Stimulated activated CD8-positive, alpha-beta memory T cell treated with anti-CD3 and anti-CD28 coated beads, Interleukin-7, amount 100 ng/mL, for 24 hours (primary cell): Measurements from ENCODE around the gene MC4R.
"Not testable (repeated sequence)": the region's sequence is repeated elsewhere in the genome, so short reads cannot be mapped to it uniquely, and the experiment has no call there.

Experiments used
- DNase-seq: peaks from one replicate; pipeline ENCODE4 v3.0.0-alpha.2; 2020; ENCODE audit warnings: low read depth

Gene MC4R

DNA sequence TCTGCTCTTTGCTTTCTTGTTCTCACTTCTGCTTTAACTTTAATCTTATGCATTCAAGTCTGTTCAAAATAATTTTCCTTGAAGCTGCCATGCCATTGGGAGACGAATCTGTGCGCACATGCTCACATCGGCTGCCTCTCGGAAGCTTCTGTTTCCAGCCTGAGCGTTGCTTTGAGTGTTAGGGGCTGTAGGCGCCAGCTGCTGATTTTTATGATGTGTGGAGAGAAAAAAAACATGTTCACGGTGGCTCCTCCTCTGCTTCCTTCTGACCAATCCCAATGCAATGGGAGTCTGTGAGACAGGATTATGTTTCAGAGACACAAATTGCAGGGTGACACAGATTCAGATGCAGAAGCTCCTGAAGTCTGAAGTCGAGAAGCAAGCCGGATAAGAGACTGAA lies at the start of gene MC4R:
Gene MC4R, minus strand, starts transcription at position 180 of the 400 bp plus-strand sequence. CDS start 426 bp downstream, outside the sequence.
- no peak for DNase-seq

DNA sequence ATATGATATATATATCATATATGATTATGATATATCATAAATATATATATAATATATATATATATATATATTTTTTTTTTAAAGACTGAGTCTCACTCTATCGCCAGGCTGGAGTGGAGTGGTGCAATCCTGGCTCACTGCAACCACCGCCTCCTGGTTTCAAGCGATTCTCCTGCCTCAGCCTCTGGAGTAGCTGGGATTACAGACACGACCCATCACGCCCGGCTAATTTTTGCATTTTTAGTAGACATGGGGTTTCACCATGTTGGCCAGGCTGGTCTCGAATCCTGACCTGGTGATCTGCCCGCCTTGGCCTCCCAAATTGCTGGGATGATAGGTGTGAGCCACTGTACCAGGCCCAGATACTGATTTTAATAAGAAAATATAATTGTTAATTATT lies 49.7 kb upstream of the MC4R start:
- DNase-seq: not testable (repeated sequence)

DNA sequence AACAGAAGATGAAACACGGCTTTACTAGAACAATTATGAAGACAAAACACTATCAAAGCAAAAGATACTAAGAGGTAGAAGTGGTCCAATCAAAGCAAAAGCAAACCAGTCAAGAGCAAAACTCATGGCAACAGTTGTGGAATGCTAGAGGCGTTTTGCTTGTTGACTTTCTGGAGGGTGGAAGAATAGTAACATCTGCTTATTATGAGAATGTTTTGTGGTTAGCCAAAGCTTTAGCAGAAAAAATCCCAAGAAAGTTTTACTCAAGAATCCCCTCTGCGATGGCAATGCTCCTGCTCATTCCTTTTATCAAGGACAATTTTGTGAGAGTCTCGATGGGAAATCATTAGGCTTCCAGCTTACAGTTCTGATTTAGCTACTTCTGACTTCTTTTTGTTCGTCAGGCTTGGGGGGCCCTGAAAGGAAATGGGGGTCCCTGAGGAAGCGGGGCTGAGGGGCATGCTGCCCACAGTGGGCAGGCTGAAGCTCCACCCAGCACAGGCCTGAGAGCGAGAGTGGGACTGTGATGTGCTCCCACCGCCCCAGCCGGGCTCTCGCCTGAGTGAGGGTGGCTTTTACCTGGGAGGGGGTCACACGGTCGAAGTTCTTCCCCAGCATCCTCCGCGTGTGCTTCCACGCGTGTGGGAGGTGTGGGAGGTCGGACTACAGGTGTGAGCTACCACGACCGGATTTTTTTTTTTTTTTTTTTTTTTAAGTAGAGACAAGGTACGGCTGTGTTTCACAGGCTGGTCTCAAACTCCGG lies 49.0 kb upstream of the MC4R start:
- DNase-seq: no peak

DNA sequence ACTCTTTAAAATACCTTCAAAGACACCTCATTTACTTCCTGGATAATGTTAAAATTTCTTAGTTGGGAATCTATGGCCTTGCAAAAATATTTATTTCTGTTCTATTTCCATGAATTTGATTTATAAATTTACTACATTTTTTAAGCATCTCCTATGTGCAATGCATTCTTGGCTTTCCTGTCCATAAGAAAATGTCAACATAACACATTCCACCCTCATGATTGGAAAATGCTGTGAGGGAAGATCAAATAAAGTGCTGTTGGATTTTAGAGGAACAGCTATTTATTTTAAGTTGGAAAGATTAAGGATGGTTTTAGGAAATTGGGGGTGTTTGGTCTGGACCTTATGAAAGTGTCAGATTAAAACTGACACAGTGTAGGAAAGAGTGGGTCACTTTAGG lies 45.4 kb upstream of the MC4R start:
- DNase-seq: no peak

DNA sequence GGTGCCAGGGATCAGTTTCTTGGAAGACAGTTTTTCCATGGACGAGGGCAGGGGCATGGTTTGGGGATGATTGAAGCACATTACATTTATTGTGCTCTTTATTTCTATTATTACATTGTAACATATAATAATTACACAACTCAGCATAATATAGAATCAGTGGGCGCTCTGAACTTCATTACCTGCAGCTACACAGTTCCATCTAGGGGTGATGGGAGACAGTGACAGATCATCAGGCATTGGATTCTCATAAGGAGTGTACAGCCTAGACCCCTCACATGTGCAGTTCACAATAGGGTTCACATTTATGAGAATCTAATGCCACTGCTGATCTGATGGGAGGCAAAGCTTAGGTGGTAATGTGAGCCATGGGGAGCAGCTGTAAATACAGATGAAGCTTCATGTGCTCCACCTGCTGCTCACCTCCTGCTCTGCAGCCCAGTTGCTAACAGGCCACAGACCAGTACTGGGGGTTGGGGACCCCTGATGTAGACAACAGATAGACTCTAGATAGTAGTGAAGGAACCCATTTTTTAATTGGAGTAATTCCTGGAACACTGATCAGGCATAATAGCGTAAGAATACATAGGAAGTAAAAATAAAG lies 41.5 kb upstream of the MC4R start:
- no peak for DNase-seq

DNA sequence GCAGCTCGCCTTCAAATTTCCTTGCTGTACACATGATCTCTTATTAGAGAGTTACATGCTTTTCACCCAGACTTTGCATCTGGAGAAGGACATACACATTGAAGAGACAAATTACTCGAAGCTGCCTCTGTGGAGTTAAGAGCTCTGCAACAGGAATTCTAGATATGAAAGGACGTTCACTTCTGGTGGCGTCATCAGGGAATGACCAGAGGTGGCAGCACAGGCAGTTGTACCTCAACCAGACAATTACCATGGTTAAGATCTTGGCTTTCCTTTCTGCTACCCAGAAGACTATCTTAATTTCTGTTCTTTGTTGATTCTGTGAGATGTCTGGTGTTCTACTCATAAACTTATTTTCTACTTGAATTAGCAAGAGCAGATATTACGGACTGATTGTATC lies 39.1 kb upstream of the MC4R start:
- DNase-seq: no peak

DNA sequence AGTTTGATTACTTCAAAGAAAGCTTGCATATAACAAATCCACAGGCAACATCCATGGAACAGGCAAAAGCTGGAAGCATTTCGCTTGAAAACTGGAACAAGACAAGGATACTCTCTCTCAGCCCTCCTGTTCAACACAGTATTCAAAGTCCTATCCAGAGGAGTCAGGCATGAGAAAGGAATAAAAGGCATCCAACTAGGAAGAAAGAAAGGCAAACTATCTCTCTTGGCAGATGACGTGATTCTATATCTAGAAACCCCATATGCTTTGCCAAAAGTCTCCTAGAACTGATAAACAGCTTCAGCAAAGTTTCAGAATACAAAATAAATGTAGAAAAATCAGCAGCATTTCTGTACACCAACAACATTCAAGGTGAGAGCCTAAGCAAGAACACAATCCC lies 34.1 kb upstream of the MC4R start:
- no peak for DNase-seq

DNA sequence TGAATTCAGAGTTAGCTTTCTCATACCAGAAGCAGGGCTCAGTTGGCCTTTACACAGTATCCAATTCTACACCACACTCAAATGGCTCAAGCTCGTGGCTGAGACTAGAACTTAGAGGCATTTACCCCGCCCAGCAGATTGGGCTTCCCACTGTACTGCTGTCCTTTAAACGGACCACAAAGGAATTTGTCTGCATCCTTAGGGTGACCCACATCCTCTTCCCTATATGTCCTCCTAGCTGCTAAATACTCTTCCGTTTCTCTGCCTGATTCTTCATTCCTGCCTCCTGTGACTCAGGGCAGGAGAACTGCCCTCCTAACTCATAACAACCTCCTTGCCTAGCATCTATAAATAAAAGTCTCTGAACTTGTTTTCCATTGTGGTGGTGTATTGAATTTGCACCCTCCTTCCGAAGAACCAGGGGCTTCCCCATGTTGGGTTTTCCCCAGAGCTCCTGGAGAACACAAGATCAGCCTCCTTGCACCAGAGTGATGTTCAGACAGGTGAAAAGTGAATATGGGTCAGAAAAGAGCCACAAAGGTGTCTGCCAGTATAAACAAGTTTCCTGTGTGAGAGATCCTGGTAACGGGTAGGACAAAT lies 32.0 kb upstream of the MC4R start:
- no peak for DNase-seq

DNA sequence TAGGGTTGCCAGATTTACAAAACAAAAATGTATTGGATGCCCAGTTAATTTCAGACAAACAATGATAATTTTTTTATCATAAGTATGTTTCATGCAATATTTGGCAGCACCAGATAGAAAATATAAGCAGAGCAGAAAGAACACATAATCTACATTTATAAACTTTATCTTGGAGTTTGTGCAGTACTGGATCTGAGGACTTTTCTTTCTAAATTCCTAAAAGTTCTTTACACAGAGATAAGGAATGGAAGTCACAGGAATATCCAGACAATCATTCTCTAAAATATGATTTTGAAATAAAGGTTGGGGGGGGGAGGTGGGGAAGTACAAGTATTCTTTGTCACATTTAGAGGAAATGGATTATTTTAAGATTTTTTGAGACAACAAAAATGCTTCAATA lies 28.8 kb upstream of the MC4R start:
- DNase-seq: no peak

DNA sequence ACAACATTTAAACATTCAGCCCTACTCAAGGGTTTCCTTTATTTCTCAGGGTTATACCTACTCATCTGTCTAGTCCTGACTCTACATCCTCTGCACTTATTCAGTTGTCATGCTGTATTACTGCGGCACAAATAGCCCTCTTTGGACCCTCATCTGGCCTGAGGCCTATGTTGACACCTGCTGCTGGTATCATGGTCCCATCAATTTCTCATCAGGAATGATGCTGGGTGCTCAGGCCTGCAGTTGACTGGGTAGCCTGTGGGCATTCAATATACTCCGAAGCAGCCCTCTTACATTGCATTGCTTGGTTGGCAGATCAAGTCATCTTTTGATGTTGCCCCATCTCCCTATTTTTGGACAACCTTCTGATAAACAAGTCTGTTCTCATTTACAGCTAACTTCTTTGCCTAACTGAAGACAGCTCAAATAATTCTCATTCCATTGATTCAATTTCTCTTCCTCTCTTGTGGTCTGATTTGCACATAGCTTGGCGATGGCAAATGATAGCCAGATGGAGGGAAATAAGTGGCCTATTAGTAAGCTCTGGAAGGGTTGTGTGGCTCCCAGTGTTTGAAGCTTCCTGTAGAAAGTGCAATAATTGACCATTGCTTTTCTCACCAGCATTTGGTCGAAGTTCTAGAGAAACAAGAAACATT lies 19.1 kb upstream of the MC4R start:
- no peak for DNase-seq

DNA sequence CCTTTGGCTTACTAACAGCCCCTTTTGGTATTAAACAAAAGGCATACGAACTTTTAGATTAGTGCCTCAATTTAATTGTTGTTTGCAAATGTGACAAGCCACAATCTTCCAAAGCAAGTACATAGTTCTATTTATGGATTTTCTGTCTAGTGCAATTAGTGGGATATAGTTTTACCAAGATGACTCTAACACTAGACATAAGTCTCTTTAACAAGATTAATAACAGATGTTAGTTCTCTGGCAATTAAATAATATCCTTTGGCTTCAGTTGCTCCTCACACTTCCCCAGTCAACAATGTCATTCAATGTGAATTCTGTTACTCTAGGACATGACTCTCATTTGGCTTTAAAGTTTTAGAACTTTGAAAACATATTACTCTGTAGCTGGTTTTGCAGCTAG lies 16.7 kb upstream of the MC4R start:
- DNase-seq: no peak

DNA sequence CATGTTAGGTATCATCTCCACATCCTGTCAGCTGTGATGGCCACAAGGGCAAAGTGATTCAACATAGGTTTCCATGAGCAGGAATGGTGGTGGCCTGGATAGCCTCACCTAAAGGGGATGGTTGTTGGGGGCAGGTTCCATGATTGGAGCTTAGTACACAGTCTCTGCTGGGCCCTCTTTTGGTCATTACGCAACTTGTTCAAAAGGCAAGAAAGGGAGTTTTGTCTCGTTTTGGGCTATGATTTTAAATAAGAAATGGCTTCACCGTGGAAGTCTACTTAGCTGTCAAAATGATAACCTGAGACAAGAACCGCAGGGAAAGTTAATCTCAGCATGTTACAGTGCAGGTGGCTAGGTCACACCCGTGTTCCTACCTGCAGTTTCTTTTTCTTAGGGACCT lies 13.1 kb upstream of the MC4R start:
- DNase-seq: no peak

DNA sequence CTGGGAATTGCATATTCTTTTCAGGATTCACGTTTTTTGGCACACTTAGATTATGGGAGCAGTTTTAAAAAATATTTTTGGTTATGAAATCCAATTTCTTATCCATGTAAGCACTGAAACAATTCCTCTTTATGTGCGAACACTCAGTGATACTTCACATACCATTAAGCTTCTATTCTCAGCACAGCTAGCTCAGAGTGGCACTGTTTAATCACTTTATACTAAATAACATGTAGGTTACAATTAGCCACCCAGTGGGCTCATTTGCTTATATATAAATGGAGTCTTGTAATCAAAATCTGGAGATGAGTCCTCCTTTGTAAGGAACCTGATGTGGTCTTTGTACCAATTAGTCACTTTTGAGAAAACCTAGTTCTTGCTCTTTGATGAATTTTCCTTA lies 11.3 kb upstream of the MC4R start:
- no peak for DNase-seq

DNA sequence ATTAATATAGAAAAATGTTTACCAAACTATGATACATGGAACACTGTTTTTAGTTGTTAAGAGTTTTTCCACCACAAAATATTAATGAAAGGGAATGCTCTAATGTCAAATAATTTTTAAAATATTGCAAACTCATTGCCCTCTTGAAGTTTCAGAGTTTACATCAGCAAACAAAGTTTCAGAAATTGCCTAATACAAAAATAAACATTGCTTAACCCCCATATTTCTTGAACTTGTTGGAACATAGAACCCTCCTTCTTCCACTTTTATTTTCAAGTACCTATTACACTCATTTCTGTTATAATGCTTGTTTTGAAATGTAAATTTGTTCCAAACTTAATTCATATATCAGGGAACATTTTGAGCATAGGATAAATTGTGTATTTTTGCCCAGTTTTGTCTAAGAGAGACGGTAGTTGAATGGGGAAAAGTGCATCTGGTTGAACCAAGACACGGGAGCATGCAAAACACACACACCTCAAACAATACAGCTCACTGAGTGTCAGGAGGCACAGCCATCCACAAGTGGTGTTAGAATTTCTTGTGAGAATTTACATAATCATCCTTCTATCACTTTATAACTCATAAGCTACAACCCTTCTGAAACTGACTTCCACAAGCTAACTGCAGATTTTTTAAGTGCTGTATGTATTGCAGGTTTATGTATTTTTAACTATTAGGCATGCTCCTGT lies 5.3 kb upstream of the MC4R start:
- no peak for DNase-seq

DNA sequence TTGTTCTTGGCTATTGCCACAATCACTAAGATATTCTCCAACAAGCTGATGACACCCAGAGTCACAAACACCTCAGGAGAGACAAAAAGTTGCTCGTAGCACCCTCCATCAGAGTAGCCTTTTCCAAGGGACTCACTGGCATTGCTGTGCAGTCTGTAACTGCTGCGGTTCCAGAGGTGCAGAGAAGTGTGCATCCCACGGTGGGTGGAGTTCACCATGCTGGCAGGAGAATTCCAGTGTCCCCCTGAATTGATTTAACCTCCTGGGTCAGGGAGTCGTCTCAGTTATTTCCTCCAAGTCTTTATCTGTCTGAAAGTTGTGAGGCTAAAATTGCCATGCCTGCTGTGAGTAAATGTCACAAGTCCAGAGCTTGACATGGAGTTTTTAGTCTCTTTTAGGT lies 443 bp downstream of the MC4R start:
- DNase-seq: no peak

DNA sequence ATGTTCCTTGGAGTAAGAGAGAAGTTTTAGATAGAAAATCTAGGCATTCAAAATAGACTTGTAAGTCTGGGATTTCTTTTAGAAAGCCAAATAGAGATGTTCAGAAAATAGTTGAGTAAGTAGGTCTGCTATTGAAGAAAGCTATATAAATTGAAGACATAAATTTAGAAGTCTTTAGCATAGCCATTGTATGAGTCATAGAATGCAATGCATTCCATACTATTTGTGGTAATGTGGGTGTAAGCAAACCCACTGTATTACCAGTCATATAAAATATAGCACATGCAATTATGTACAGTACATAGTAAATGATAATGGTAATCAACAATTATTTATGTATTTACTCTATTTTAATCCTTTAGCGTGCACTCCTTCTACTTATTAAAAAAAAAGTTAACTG lies 14.1 kb downstream of the MC4R start:
- DNase-seq: no peak

DNA sequence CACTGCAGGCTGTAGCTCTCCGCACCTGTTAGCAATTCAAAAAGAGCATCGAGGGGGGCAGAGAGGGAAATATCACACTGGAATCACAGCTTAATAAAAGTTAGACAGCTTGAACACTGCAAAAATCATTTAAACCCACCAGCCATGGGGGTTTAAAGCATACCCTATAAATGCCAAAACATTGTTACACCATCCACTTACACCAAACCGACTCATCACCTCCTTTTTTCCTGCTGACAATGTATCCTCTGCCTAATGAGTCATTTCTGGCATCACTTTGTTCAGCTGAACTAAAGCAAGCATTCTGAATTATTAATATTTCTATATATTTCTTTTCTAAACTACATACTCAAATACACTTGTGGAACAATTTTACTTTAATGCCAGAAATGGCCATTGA lies 21.6 kb downstream of the MC4R start:
- DNase-seq: no peak

DNA sequence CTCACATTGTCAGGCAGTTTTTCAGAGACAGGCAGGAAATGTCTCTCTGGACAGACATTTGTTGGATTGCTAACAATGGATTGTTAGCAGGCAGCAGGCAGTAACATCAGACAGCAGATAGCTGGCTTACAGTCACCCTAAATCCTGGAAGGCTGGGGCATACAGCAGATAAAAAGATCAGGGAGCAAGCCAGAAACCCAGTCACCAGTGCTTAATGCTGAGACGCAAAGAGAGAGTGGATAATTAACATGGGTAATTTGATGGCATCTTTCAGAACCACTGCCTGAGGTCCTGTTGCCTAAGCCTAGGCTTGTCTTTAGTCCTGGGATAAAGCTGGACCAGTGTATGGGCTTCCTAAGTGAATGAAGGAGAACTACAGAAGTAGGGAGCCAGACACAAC lies 22.4 kb downstream of the MC4R start:
- DNase-seq: no peak

DNA sequence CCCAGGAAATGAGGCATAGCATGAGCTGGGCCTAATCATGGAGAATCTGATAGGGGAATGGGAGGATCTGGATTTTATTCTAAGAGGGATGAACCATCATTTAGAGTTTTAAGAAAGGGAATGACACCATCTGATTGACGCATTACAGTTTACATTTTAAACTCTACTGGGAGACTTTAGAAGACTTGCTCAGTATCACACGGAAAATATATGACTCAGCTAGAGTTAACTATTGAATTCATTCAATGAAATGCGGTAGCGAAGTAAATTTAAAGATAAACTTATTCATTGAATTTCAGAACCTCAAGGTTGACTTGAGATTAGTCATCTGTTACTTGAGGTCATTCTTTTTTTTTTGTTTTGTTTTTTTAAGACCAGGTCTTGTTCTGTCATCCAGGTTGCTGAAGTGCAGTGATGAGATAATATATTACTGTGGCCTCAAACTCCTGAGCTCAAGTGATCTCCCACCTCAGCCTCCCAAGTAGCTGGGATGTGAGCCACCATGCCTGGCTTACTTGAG lies 25.0 kb downstream of the MC4R start:
- DNase-seq: no peak

DNA sequence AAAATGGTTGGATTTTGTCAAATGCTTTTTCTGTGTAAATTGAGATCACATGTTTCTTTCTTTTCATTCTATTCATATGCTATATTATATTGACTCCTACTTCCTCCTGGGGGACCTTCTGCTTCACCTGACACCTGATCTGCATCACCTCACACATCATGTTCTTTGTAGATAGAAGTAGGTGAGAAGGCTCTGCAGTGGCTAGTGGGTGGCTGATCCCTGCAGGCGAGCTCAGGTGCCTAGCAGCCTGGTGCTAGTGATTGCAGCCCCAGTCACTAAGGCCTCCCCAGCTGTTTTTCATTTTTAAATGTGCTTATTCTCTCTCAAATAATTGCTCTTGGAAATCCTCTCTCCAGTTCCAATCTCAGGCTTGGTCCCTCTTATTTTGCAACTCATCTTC lies 33.6 kb downstream of the MC4R start:
- DNase-seq: no peak

DNA sequence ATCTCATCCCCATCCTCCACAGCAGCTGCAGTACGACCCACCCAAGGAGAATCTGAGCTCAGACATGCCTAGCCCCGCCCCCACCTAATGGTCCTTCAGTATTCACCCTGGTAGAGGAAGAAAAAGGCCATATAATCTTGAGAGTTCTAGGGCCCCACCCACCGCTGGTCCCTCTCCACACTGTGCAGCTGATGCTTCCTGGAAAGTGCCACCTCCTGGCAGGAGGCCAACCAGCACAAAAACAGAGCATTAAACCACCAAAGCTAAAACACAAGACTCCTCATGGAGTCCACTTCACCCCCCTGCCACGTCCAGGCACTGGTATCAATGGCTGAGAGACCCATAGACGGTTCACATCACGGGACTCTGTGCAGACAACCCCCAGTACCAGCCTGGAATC lies 40.7 kb downstream of the MC4R start:
- no peak for DNase-seq

DNA sequence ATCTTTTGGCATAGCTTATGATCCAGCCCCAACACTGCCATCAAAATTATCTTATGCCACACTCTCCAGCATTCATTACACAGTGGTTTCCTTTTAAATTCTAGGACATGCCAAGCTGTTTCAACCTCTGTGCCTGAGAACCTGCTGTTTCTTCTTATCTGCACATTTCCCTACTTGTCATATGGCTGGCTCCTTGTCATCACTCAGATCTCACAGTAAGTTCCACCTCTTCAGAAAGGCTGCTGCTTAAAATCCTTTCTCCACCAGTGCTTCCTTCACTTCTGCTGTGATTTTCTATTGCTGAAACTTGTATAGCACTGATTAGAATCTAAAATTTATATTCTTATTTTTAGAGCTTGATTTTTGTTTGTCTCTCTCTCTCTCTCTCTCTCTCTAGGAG lies 43.4 kb downstream of the MC4R start:
- no peak for DNase-seq
